NCI-H1105 (cell line): Measurements from ENCODE around the gene FAM110D.
A peak's percentile ranks its signal among the peaks of the same experiment; 100 is the strongest.

Experiments
- DNase-seq: peaks from one replicate; lab custom pipeline; 2025; lab: John Stamatoyannopoulos, UW

Gene FAM110D

DNA sequence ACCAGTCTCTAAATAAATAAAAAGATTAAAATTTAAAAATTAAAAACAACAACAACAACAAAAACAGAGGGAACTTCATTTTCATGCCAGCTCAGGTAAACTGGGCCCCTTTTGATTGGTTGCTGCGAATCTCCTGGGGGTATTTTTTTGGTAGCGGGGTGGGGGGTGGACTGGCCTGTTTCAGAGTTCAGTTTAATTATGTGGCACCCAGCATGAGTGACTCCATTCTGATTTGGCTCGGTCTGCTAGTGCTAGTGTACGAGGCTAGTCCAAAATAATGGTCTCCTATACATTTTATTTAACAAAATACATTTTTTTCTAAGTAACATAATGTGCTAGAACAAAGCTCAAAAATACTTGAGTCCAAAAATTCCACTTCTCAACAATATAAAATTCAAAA lies 29.1 kb upstream of the FAM110D start:
- no peak for DNase-seq

DNA sequence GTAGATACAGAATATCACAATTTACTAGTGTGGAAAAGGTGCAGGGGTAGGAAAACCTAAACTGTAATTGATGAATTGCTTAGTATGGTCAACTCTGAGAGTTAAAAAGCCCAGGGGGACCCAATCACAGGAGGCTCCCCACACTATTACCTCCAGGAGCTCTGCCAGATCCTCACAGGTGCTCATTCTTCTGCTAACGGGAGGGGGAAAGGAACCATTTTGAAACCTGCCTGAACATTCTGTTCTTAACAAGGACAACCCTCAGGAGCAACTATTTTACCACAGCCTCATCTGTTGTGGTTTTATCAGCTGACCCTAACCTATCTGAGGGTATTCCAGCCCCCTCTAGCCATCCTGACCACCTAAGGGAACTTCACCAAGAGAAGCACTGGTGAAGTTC lies 28.2 kb upstream of the FAM110D start:
- DNase-seq: no peak

DNA sequence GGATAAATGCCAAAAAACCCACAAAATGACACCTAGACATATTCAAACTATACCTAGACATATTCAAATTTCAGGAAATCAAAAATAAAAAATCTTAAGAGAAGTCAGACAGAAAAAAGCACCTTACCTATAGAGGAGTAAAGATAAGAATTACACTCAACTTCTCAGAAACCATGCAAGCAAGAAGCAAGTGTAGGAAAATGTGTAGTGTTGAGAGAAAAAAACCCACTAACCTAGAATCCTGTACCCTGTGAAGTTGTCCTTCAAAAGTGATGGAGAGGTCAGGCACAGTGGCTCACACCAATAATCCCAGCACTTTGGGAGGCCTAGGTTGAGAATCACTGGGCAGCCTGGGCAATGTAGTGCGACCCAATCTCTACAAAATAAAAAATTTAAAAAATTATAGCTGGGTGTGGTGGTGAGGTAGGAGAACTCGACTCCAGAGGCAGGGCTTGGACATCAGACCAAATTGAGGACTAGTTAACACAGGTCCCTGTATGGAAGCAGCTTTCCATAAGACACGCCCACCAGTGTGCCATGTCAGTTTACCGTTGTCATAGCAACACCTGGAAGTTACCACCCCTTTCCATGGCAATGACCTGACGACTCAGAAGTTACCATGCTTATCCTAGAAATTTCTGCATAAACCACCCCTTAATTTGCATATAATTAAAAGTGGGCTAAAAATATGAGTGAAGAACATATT lies 26.6 kb upstream of the FAM110D start:
- DNase-seq: no peak

DNA sequence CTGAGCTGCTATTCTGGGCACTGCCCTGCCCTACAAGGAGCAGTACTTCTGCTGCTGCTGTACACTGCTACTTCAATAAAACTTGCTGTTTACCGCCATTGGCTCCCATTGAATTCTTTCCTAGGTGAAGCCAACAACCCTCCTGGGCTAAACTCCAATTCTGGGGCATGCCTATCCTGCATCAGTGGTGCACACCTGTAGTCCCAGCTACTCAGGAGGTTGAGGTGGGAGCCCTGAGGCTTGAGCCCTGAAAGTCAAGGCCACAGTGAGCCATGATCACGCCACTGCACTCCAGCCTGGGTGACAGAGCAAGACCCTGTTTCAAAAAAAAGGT lies 26.1 kb upstream of the FAM110D start:
- no peak for DNase-seq

DNA sequence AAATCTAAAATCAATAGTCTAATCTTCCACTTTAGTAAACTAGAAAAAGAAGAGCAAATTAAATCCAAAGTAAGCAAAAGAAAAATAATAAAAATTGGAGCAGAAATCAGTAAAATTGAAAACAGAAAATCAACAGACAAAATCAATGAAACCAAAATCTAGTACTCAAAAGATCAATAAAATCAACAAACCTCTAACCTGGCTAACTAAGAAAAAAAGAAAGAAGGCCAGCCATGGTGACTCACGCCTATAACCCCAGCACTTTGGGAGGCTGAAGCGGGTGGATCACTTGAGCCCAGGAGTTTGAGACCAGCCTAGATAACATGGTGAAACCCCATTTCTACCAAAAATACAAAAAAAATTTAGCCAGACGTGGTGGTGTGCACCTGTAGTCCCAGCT lies 24.4 kb upstream of the FAM110D start:
- no peak for DNase-seq

DNA sequence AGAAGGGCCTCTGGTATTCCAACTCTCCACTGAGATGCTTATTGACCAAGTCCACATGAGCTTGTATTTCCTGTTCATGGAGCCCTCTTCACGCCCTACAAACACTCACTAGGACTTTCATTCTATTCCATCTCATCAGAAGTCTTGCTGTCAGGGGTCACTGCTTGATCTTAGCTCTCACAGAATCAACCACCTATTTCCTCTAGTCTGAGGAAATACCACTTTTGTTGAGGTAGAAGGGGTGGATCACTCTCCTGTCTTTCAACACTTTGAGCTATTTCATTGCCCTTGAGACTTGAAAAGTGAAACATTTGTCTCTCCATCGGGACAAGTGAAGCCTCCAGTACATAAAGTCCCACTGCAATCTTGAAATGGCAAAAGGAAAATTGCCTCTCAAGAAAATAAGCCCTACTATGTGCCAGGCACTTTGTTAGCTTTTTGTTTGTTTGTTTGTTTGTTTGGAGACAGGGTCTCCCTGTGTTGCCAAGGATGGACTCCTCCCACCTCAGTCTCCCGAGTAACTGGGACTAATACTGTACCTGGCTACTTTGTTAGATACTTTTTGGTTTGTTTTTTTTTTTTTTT lies 19.8 kb upstream of the FAM110D start:
- no peak for DNase-seq

DNA sequence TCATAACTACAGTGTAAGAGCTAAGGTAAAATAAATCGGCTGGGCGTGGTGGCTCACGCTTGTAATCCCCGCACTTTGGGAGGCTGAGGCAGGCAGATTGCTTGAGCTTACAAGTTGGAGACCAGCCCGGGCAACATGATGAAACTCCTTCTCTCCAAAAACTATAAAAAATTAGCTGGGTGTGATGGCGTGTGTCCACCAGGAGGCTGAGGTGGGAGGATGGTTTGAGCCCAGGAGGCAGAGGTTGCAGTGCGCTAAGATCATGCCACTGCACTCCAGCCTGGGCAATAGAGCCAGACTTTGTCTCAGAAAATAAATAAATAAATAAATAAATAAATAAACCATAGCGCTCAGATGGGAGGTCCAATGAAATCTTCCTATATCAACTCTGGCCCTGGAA lies 16.7 kb upstream of the FAM110D start:
- no peak for DNase-seq

DNA sequence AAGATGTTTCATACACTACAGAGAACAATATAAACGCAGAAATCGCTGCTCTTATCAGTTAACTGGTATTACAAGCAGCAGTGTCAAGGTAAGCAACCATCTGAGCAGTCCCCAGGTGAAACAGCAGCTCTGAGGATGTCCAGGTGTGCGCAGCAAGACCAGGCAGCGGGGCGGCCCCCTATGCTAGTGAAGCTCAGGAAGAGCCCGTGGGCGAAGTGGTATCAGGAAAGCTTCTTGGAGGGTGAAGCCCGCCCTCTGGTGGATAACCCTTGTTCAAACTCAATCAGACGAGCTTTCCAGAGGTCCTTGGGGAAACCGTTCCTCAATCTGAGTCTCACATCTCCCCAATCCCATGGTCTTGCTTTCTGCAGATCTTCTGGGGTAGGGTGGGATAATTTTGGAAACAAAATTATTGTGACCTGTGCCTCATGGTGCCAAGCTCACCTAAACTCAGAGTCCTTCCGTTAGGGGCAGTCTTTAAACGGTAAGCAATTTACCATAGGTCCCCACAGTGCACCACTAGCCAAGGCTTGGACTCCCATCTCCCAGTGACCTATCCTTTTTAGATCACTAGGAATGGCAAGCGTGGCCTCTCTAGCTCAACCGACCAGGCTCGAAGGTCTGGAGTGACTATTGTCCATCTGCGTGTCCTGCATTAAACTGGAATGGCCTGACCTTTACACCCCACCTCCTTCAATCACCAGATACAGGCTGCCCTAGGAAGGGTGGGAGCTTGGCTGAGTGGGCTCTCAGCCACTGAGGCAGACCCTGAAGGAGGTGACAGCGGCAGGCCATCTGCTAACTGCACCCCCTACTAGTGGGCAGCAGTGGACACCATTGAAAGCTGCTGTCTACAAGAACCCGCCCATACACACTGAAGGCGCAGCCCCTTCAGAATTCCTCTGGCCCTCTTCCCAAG lies 13.6 kb upstream of the FAM110D start:
- DNase-seq: peak; percentile 91

DNA sequence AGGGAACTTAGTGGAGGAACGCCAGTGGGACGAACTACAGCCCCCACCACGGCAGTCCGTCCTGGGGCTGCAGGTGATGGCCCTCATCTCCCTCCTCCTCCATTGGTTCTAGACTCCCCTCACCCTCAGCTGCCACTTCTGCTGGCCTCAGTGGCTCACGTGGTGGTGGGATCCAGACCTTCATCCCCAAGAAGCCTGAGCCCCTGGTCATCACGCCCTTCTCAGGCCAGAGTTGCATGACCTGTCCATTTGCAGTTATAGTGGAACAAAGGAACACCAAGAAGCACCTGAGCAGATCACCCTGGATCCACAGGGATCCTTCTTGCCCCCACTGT lies 13.0 kb upstream of the FAM110D start:
- no peak for DNase-seq

DNA sequence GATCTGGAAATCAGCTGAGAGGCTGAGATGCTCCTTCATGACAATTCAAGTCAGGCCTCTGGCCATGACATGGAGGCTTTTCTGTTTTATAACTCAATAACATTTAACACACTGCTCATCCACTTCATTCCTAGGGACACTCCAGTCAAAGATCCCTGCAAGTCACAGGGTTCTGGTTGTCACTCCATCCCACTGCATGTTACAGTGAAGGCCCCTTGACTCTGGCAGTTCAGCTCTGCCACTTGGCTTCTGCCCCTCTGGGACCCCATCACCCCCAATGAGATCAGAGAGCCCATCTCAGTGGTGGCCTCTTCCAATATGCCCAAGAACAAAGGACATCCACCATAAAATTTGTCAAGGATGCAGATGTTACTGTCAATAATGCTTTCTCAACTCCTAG lies 10.0 kb upstream of the FAM110D start:
- no peak for DNase-seq

DNA sequence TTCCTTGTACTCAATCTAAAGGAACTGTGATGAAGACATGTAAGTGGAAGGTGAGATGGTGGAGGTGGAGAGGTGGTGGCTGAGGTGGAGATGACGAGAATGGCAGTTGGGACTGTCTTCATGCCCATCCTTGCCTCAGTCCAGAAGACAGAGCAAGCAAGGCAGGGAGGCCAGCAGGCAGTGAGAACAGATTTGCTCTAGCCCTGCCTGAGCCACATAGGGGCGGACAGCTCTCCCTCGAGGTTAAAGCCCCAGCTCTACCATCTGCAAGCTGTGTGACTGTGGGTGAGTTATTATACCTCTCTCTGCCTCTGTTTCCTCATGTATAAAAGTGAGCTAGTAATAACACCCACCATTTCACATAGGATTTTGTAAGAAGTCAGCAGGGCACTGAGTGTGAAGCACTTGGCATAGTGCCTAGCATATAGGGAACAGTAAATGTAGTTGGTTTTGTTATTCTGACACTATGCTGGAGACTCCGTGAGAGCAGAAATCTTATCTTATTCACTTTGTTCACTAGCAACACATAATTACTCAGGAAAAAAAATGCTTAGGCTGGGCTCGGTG lies 4.8 kb upstream of the FAM110D start:
- no peak for DNase-seq

DNA sequence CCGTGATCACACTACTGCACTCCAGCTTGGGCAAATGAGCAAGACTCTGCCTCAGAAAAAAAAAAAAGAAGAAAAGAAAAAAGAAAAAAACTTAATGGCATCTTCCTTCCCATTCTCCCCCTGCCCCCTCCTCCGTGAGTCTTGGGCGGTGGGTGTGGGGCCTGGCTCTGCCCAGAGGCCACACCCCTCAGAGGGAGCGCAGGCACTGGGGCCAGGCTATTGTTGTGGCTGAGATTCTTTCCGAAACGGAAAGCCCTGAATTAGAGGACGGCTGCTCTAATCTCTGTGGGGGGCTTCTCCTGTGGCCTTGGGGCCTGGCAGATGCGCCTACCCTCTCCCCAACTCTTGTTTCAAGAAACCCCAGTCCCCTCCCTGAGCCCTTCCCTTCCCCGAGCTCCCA lies 4.1 kb upstream of the FAM110D start:
- DNase-seq: no peak

DNA sequence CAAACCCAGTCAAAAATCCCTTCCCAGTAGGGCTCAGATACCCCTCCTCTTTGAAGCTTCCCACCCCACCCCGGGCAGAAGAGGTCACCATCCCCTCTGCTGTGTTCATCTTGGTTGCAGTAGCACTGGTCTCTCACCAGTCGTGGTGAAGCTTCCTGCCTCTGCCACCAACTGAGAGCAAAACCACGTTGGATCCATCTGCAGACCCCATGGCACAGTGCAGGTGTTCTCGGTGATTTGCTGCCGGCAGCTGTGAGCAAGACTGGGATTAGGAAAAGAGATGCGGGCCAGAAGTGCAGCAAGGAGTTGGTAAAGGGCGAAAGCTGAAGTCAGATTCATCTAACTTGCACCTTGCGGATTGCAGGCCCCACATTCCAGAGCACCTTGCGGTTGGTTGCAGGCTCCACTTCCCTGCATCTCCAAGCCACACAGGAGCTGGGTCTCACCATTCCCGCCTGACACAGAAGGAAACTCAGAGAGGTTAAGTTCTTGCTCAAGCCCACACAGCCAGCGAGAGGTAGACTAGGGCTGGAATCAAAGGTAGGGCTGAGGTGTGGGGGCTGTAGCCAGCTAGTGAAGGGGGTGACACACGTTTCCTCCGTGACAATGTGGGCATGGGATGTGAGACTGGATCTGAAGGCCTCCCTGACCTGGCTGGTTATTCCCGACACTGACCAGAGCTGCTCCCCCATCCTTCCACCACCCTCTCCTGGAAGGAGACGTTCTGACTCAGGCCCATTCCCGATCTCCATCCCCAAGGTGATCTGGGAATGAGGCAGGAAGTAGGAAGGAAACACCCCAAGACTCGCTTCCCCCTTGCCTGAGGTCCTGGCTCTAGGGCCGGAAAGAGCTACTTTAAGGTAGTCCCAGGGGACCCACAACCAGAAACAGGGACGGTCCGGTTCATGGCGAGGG lies 3.3 kb upstream of the FAM110D start:
- no peak for DNase-seq

DNA sequence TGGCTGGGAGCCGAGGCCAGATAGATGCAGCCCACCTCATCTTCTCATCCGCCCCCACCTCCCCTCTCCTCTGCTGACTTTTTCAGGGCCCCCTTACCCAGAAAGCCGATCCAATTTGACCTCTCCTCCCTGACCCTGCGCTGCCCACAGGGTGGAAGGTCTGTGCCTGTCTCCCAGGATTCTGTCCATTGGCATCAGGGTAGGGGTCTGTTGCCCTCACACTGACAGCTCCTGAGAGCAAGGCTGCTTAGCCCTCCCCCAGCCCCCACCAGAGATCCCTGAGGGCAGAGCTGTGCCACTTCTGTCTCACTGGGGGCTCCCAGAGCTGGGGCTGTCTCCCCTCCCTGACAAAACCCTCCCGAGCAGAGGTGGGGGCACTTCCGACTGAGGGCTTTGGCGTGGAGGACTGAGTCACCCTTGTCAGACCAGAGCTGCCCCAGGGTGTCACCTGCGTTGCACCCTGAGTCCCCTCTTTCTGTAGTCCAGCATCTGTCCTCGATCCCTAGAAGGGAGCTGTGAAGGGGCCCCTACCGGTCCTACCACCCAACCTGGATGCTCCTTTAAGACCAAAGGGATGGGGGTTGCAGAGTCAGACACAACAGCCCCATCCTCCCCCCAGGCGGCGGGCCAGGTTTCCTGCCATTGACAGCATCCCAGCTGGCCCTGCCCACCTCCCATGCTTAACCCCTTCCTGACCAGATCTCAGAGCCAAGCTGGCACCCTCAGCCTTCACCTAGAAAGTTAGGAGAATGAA lies 2.4 kb upstream of the FAM110D start:
- no peak for DNase-seq

DNA sequence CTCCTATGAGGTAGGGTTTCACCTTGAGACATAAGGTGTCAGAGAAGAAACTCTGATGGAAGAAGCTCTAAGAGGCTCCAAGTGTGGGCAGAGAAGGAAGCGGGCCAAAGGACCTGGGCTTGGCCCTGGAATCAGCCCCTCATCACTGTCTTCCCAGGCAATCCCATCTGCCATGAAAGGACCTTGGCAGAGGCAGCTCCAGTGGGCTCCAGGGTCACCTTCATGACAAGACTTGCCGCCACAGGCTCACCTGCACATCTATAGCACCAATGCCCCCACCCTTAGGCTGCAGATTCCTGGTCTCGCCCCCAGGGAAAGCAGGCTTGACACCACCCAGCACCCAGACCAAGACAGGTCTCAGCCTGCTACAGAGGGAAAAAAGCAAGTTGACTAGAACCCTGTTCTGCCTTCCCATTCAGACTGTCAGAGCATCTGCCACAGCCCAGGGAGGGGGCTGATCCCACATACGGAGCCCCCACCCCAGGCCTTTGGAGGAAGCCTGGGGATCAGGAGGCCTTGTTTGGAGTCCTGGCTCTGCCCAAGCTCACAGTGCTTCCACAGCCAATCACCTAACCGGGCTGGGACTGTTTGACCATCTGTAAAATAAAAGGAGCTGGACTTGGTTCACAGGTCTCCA lies 490 bp upstream of the FAM110D start:
- no peak for DNase-seq

DNA sequence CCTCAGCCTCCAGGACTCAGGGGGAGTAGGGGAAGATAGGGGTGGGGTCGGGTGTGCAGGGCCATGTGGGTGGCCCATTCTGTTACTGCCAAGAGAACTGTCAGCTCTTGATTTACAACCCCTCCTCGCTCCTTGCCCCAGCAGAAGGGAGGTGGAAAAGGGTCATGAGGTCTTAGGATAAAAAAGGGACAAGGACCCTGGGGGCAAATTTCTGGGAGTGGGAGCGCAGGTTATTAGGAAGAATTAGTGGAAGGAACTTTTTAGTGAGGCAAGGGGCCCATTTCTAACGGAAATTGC lies 812 bp downstream of the FAM110D start:
- no peak for DNase-seq

DNA sequence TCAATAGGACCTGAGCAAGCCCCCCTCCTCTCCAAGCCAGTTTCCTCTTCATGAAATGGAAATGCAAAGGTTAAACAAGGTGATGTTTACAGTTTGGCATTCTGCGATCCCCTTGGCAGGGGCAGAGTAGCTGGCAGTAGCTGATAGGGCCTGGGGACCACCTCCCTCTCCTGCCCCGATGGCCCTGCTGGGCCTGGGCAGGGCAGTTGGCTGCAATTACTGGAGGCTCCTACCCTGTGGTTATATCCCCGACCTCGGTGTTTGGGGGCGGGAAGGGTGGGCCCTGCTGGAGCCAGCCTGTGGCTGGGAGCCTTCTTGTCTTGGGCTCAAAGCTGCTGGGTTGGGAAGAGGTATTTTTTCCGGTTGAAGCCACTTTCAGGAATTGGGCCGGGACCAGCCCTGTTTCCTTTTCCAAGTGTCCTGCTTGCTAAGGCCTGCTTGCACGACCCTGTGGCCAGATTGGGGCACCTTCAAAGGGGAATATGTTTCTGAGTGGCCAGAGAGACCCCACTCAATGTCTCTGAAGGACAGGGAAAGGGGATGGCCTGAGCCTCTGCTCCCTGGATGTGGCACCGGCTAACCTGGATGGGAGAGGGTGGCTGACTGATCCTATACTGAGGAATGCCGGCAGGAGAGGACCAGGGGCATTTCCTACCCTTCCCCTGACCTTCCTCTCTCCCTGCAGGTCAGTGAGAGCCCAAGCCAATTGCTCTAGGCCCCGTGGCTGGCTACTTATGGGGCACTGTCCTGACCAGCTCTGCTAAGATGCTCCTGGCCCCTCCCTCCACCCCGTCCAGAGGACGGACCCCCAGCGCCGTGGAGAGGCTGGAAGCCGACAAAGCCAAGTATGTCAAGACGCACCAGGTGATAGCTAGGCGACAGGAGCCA lies 1.9 kb downstream of the FAM110D start:
- DNase-seq: no peak

DNA sequence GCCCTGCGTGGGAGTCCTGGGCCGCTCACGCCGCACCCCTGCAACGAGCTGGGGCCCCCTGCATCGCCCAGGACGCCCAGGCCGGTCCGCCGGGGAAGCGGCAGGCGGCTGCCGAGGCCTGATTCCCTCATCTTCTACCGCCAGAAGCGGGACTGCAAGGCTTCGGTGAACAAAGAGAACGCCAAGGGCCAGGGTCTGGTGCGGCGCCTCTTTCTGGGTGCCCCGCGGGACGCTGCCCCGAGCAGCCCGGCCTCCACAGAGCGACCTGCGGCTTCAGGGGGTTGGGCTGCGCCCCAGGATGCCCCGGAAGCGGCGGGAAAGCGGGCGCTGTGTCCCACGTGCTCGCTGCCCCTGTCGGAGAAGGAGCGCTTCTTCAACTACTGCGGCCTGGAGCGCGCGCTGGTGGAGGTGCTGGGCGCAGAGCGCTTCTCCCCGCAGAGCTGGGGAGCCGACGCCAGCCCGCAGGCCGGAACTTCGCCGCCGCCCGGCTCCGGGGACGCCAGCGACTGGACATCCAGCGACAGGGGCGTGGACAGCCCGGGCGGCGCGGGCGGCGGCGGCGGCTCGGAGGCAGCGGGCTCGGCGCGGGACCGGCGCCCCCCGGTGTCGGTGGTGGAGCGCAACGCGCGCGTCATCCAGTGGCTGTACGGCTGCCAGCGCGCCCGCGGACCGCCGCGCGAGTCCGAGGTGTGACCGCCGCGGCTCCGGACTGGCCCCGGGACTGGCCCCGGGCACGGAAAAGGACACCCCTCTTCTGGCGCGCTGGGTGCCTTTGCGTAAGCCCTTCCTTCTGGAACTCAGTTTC lies 2.7 kb downstream of the FAM110D start:
- no peak for DNase-seq

DNA sequence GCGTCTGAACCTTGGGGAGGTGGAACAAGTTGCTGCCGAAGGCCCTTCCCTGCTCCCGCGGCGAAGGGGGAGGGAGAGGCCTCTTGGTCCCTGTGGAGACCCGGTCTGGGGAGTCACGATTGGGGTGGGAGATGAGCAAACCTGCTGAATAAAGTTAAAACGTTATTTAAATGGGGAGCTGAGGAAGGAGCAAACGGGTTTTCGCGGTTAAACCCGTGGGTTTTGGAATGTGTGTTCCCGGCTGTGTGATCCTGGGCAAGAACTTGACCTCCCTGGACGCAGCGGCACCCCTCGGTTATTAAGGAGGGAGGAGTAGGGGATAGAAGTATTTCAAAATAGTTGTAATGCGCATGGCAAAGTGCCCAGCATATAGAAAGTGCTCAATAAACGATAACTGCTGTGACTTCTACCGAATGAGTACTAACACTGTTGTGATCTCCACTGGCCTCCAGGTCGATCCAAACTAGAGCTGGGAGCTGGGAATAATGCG lies 3.4 kb downstream of the FAM110D start:
- no peak for DNase-seq
